GM23338 (cell line): ENCODE results near the gene SCAANT1. TPM values are rescaled to one million over a fixed set of nuclear protein-coding genes. Genes with fewer than 3 reads are reported as not detected.

Experiments used
- ATAC-seq: fragments of 200-7000 bp; cut with Tn5 transposase; 3 replicates; pipeline ENCODE4 v1.9.1; 2020
- DNase-seq: peaks from one replicate; pipeline ENCODE4 v3.0.0-alpha.2; 2015; ENCODE audit warnings: low spot score
- H2AFZ ChIP-seq: fragments of 200-600 bp; sonication (generic); 2 replicates; pipeline ENCODE4 v1.8.0; 2016; ENCODE audit warnings: antibody characterized with exemption, mild to moderate bottlenecking, moderate library complexity
- H3F3A ChIP-seq: fragments of 200-600 bp; sonication (generic); replicated peaks from 2 replicates; pipeline ENCODE4 v1.8.0; 2017; ENCODE audit warnings: antibody characterized with exemption, mixed run types, low read depth
- H3K27ac ChIP-seq: fragments of 200-600 bp; sonication (generic); 2 replicates; pipeline ENCODE4 v1.6.1; 2016; ENCODE audit warnings: low read depth
- H3K27me3 ChIP-seq: fragments of 200-600 bp; sonication (generic); 2 replicates; pipeline ENCODE4 v1.8.0; 2016; ENCODE audit warnings: mild to moderate bottlenecking, mixed run types, moderate library complexity; ENCODE audit not compliant: insufficient read depth
- H3K36me3 ChIP-seq: fragments of 200-600 bp; sonication (generic); 2 replicates; pipeline ENCODE4 v1.8.0; 2016; ENCODE audit warnings: mild to moderate bottlenecking; ENCODE audit not compliant: insufficient read depth
- H3K4me1 ChIP-seq: fragments of 200-600 bp; sonication (generic); 2 replicates; pipeline ENCODE4 v1.8.0; 2016; ENCODE audit warnings: mild to moderate bottlenecking, moderate library complexity; ENCODE audit not compliant: insufficient read depth
- H3K4me2 ChIP-seq: fragments of 200-600 bp; sonication (generic); 2 replicates; pipeline ENCODE4 v1.7.1; 2017; ENCODE audit warnings: mixed run types
- H3K4me3 ChIP-seq: fragments of 200-600 bp; sonication (generic); 2 replicates; pipeline ENCODE4 v1.6.1; 2016; ENCODE audit warnings: mixed run types
- H3K79me2 ChIP-seq: fragments of 200-600 bp; sonication (generic); replicated peaks from 2 replicates; pipeline ENCODE4 v1.8.0; 2017; ENCODE audit warnings: mild to moderate bottlenecking; ENCODE audit not compliant: insufficient read depth
- H3K9me2 ChIP-seq: fragments of 200-600 bp; sonication (generic); 2 replicates; pipeline ENCODE4 v1.8.0; 2017; ENCODE audit not compliant: insufficient read depth
- H4K20me1 ChIP-seq: fragments of 200-600 bp; sonication (generic); replicated peaks from 2 replicates; pipeline ENCODE4 v1.8.0; 2017; ENCODE audit warnings: mild to moderate bottlenecking; ENCODE audit not compliant: insufficient read depth
- H3K27ac Mint-ChIP-seq: 2 replicates; pipeline ENCODE4 v1.8.0; 2020; ENCODE audit warnings: inconsistent platforms, mild to moderate bottlenecking, moderate library complexity, mixed read lengths
- H3K27me3 Mint-ChIP-seq: 3 replicates; pipeline ENCODE4 v1.8.0; 2022; ENCODE audit warnings: low read depth, mild to moderate bottlenecking, moderate library complexity, mixed read lengths, inconsistent platforms; ENCODE audit not compliant: insufficient read depth, poor library complexity
- H3K36me3 Mint-ChIP-seq: 3 replicates; pipeline ENCODE4 v1.8.0; 2021; ENCODE audit warnings: low read depth, mild to moderate bottlenecking, inconsistent platforms, moderate library complexity, mixed read lengths
- H3K4me1 Mint-ChIP-seq: 3 replicates; pipeline ENCODE4 v1.8.0; 2020; ENCODE audit warnings: mild to moderate bottlenecking, inconsistent platforms, mixed read lengths
- H3K4me3 Mint-ChIP-seq: 3 replicates; pipeline ENCODE4 v1.8.0; 2021; ENCODE audit warnings: moderate library complexity, mild to moderate bottlenecking, inconsistent platforms, mixed read lengths
- H3K9me3 Mint-ChIP-seq: 3 replicates; pipeline ENCODE4 v1.8.0; 2020; ENCODE audit warnings: moderate library complexity, mild to moderate bottlenecking, inconsistent platforms, mixed read lengths
- CREB1 ChIP-seq: fragments of 250-450 bp; sonication (Bioruptor Pico); IDR thresholded peaks from 2 replicates; pipeline ENCODE4 v1.5.0; 2020; ENCODE audit warnings: low read depth, mild to moderate bottlenecking, moderate library complexity
- EZH2 ChIP-seq: fragments of 200-600 bp; sonication (generic); IDR thresholded peaks from one replicate; pipeline ENCODE4 v1.8.0; 2017; ENCODE audit warnings: antibody characterized with exemption, mild to moderate bottlenecking, low read depth; ENCODE audit not compliant: unreplicated experiment
- EZH2phosphoT487 ChIP-seq: fragments of 200-600 bp; sonication (generic); IDR thresholded peaks from one replicate; pipeline ENCODE4 v1.8.1; 2018; ENCODE audit warnings: antibody characterized with exemption; ENCODE audit not compliant: unreplicated experiment
- JUNB ChIP-seq: IDR thresholded peaks from one replicate; pipeline ENCODE4 v1.6.1; 2016; ENCODE audit warnings: antibody characterized with exemption; ENCODE audit not compliant: unreplicated experiment
- NANOG ChIP-seq: IDR thresholded peaks from 2 replicates; pipeline ENCODE4 v1.6.1; 2016; ENCODE audit warnings: antibody characterized with exemption, borderline replicate concordance
- POLR2AphosphoS5 ChIP-seq: IDR thresholded peaks from 2 replicates; pipeline ENCODE4 v1.6.1; 2016; ENCODE audit warnings: antibody characterized with exemption, low read depth
- REST ChIP-seq: IDR thresholded peaks from one replicate; pipeline ENCODE4 v1.6.1; 2018; ENCODE audit warnings: antibody characterized with exemption; ENCODE audit not compliant: unreplicated experiment
- STAT1 ChIP-seq: IDR thresholded peaks from one replicate; pipeline ENCODE4 v1.6.1; 2016; ENCODE audit warnings: antibody characterized with exemption; ENCODE audit not compliant: unreplicated experiment
- ZNF114 ChIP-seq: fragments of 250-450 bp; sonication (Bioruptor Pico); IDR thresholded peaks from 2 replicates; pipeline ENCODE4 v1.5.0; 2020; ENCODE audit warnings: mild to moderate bottlenecking, moderate library complexity
- ZNF331 ChIP-seq: fragments of 250-450 bp; sonication (Bioruptor Pico); IDR thresholded peaks from 2 replicates; pipeline ENCODE4 v1.5.0; 2020; ENCODE audit warnings: low read depth, mild to moderate bottlenecking, moderate library complexity
- polyA plus RNA-seq: library from polyadenylated mRNA; unstranded; fragments of >200 nt; fragmentation: Nextera tagmentation; extraction: Ambion mirVana; gene quantifications from 2 replicates; pipeline ENCODE4 v1.2.1, GENCODE V29; 2016
- total RNA-seq: library from RNA; depleted of rRNA; stranded (reverse); fragments of >200 nt; shearing (Covaris generic); gene quantifications from 2 replicates; pipeline ENCODE4 v1.2.3, GENCODE V29; 2014
- TF ChIP-seq, protein P1 (sequence below): fragments of 250-450 bp; sonication (Bioruptor Pico); IDR thresholded peaks from 2 replicates; pipeline ENCODE4 v1.5.0; 2020; ENCODE audit warnings: mild to moderate bottlenecking, moderate library complexity
- TF ChIP-seq, protein P2 (sequence below), 2 experiments: fragments of 200-600 bp in 1 of 2; sonication (generic) in 1 of 2; conservative IDR thresholded peaks; 2 replicates each; pipeline versions ENCODE4 v1.5.1 to v1.6.1; 2016 to 2017; ENCODE audit warnings: antibody characterized with exemption in 2 of 2, low read depth in 2 of 2, mild to moderate bottlenecking in 2 of 2, moderate library complexity in 1 of 2
- TF ChIP-seq, protein P3 (sequence below): IDR thresholded peaks from 2 replicates; pipeline ENCODE4 v1.6.1; 2016; ENCODE audit warnings: antibody characterized with exemption

Gene SCAANT1
- total and polyA plus RNA-seq, 2 experiments from 2014 or later, result 1.2 TPM; not detected in 1

- TF ChIP-seq CREB1 (CRISPR knock-in tag) (no peak), EZH2phosphoT487 (no peak), ZNF114 (CRISPR knock-in tag) (no peak), POLR2AphosphoS5 (no peak), JUNB (no peak), EZH2 (no peak), STAT1 (no peak), ZNF331 (no peak), REST (no peak), NANOG (no peak)
- TF ChIP-seq, protein P1, sequence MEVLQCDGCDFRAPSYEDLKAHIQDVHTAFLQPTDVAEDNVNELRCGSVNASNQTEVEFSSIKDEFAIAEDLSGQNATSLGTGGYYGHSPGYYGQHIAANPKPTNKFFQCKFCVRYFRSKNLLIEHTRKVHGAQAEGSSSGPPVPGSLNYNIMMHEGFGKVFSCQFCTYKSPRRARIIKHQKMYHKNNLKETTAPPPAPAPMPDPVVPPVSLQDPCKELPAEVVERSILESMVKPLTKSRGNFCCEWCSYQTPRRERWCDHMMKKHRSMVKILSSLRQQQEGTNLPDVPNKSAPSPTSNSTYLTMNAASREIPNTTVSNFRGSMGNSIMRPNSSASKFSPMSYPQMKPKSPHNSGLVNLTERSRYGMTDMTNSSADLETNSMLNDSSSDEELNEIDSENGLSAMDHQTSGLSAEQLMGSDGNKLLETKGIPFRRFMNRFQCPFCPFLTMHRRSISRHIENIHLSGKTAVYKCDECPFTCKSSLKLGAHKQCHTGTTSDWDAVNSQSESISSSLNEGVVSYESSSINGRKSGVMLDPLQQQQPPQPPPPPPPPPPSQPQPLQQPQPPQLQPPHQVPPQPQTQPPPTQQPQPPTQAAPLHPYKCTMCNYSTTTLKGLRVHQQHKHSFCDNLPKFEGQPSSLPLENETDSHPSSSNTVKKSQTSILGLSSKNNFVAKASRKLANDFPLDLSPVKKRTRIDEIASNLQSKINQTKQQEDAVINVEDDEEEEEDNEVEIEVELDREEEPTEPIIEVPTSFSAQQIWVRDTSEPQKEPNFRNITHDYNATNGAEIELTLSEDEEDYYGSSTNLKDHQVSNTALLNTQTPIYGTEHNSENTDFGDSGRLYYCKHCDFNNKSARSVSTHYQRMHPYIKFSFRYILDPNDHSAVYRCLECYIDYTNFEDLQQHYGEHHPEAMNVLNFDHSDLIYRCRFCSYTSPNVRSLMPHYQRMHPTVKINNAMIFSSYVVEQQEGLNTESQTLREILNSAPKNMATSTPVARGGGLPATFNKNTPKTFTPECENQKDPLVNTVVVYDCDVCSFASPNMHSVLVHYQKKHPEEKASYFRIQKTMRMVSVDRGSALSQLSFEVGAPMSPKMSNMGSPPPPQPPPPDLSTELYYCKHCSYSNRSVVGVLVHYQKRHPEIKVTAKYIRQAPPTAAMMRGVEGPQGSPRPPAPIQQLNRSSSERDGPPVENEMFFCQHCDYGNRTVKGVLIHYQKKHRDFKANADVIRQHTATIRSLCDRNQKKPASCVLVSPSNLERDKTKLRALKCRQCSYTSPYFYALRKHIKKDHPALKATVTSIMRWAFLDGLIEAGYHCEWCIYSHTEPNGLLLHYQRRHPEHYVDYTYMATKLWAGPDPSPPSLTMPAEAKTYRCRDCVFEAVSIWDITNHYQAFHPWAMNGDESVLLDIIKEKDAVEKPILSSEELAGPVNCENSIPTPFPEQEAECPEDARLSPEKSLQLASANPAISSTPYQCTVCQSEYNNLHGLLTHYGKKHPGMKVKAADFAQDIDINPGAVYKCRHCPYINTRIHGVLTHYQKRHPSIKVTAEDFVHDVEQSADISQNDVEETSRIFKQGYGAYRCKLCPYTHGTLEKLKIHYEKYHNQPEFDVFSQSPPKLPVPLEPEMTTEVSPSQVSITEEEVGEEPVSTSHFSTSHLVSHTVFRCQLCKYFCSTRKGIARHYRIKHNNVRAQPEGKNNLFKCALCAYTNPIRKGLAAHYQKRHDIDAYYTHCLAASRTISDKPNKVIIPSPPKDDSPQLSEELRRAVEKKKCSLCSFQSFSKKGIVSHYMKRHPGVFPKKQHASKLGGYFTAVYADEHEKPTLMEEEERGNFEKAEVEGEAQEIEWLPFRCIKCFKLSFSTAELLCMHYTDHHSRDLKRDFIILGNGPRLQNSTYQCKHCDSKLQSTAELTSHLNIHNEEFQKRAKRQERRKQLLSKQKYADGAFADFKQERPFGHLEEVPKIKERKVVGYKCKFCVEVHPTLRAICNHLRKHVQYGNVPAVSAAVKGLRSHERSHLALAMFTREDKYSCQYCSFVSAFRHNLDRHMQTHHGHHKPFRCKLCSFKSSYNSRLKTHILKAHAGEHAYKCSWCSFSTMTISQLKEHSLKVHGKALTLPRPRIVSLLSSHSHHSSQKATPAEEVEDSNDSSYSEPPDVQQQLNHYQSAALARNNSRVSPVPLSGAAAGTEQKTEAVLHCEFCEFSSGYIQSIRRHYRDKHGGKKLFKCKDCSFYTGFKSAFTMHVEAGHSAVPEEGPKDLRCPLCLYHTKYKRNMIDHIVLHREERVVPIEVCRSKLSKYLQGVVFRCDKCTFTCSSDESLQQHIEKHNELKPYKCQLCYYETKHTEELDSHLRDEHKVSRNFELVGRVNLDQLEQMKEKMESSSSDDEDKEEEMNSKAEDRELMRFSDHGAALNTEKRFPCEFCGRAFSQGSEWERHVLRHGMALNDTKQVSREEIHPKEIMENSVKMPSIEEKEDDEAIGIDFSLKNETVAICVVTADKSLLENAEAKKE, result no peak
- TF ChIP-seq, protein P2, sequence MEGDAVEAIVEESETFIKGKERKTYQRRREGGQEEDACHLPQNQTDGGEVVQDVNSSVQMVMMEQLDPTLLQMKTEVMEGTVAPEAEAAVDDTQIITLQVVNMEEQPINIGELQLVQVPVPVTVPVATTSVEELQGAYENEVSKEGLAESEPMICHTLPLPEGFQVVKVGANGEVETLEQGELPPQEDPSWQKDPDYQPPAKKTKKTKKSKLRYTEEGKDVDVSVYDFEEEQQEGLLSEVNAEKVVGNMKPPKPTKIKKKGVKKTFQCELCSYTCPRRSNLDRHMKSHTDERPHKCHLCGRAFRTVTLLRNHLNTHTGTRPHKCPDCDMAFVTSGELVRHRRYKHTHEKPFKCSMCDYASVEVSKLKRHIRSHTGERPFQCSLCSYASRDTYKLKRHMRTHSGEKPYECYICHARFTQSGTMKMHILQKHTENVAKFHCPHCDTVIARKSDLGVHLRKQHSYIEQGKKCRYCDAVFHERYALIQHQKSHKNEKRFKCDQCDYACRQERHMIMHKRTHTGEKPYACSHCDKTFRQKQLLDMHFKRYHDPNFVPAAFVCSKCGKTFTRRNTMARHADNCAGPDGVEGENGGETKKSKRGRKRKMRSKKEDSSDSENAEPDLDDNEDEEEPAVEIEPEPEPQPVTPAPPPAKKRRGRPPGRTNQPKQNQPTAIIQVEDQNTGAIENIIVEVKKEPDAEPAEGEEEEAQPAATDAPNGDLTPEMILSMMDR (conservative IDR thresholded peaks at IDR 0.05; ENCODE audit: low read depth in 2 of 2), result no peak
- TF ChIP-seq, protein P3, sequence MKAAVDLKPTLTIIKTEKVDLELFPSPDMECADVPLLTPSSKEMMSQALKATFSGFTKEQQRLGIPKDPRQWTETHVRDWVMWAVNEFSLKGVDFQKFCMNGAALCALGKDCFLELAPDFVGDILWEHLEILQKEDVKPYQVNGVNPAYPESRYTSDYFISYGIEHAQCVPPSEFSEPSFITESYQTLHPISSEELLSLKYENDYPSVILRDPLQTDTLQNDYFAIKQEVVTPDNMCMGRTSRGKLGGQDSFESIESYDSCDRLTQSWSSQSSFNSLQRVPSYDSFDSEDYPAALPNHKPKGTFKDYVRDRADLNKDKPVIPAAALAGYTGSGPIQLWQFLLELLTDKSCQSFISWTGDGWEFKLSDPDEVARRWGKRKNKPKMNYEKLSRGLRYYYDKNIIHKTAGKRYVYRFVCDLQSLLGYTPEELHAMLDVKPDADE, result no peak
- Histone ChIP-seq H3K79me2 (peaks cover 9% of the 10 kb centered on the region), H4K20me1 (peaks cover 7% of the 10 kb centered on the region; the same call in 1 of the 2 replicates), H3K9me2 (no peaks in the 10 kb centered on the region), H3K4me3 (no peak overlapping the region), H3K4me1 (peaks cover 8% of the 10 kb centered on the region), H3K36me3 (no peaks in the 10 kb centered on the region), H3F3A (no peaks in the 10 kb centered on the region), H2AFZ (no peak overlapping the region), H3K4me2 (no peak overlapping the region), H3K27me3 (no peaks in the 10 kb centered on the region), H3K27ac (no peak overlapping the region)
- ATAC-seq (no peak), DNase-seq (no peak)
- H3K27ac Mint-ChIP-seq, result no peak overlapping the region
- H3K36me3 Mint-ChIP-seq, result peaks cover 11% of the 10 kb centered on the region; the same call in 2 of the 3 replicates
- peaks cover 23% of the 10 kb centered on the region for H3K4me1 Mint-ChIP-seq
- H3K27me3 Mint-ChIP-seq, result peaks cover 1% of the 10 kb centered on the region
- no peaks in the 10 kb centered on the region for H3K9me3 Mint-ChIP-seq
- no peak overlapping the region for H3K4me3 Mint-ChIP-seq
These were observed 15.7 kb downstream of the SCAANT1 start for GRCh38 chr3:63896332-63897030.
